Muscle of leg (tissue), 11 donors: Measurements from ENCODE around the gene PXT1. TPM values are rescaled to one million over a fixed set of nuclear protein-coding genes. Genes with fewer than 3 reads are reported as not detected.
"Not testable (repeated sequence)": the region's sequence is repeated elsewhere in the genome, so short reads cannot be mapped to it uniquely, and the experiment has no call there.

ENCODE experiments used
- DNase-seq: peaks from one replicate; pipeline ENCODE4 v3.0.0; 2013
- H3K27ac ChIP-seq: one replicate; pipeline ENCODE4 v1.5.1; 2013; ENCODE audit warnings: mild to moderate bottlenecking, low read length, control low read depth
- H3K27me3 ChIP-seq: one replicate; pipeline ENCODE4 v1.6.1; 2013; ENCODE audit warnings: low read length; ENCODE audit not compliant: control insufficient read depth, insufficient read depth
- H3K36me3 ChIP-seq: one replicate; pipeline ENCODE4 v1.6.1; 2013; ENCODE audit warnings: low read length; ENCODE audit not compliant: control insufficient read depth, insufficient read depth
- H3K4me1 ChIP-seq: one replicate; pipeline ENCODE4 v1.6.1; 2013; ENCODE audit warnings: low read length; ENCODE audit not compliant: control insufficient read depth, insufficient read depth
- H3K4me3 ChIP-seq: one replicate; pipeline ENCODE4 v1.5.1; 2013; ENCODE audit warnings: low read length, control low read depth
- H3K9me3 ChIP-seq: replicated peaks from 2 replicates; pipeline ENCODE4 v1.6.1; 2013; ENCODE audit warnings: low read depth, low read length; ENCODE audit not compliant: control insufficient read depth
- WGBS: methylation state at CpG from one replicate; pipeline ENCODE4 v1.1.5; 2013; ENCODE audit warnings: missing lambda C conversion rate; ENCODE audit not compliant: insufficient coverage; 5-methylcytosine and 5-hydroxymethylcytosine counted together
- polyA plus RNA-seq, 8 donors: library from polyadenylated mRNA; unstranded; fragments of 120-200 nt; gene quantifications; one replicate each; pipeline versions ENCODE4 v1.2.1 to v1.2.3, GENCODE V29; 2013; ENCODE audit warnings: inconsistent platforms in 1 of 8, low replicate concordance in 1 of 8; ENCODE audit not compliant: insufficient read length in 8 of 8, insufficient read depth in 1 of 8
- total RNA-seq: library from RNA; stranded (reverse); fragments of 120-200 nt; gene quantifications from one replicate; pipeline ENCODE4 v1.2.4, GENCODE V29; 2013

Gene PXT1
- total and polyA plus RNA-seq, 9 donors = 0.04 to 0.15 (median 0.09) TPM; not detected in 4

DNA sequence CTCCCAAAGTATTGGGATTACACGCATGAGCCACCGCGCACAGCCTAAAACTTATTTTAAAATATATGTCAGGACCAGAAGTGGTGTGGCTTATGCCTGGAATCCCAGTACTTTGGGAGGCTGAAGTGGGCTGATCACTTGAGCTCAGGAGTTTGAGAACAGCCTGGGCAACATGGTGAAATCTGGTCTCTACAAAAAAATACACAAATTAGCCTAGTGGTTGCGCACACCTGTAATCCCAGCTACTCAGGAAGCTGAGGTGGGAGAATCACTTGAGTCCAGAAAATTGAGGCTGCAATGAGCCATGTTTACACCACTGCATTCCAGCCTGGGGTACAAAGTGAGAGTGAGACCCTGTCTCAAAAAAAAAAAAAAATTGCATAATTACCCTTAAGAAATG, 13.7 kb downstream of the PXT1 start:
- no peak overlapping the region for H3K27ac ChIP-seq

DNA sequence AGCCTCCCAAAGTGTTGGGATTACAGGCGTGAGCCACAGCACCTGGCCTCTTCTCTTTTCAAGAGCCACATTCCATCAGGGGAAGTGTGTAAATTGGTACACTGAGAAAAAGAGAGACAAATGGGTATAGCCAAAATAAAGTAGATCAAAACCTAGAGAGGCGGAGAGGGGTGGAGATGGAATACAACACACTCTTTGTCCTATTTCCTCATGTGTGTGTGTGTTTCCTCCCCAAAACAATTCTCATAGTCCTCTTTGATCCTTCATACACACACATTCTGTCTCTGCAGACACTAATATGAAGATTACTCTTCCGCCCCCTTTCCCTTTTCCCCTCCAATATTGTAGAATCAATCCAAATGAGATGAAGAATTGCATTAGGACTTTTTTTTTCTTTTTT, 16.0 kb downstream of the PXT1 start:
- H3K9me3 ChIP-seq = no peaks in the 10 kb centered on the region
- no peaks in the 10 kb centered on the region for H3K36me3 ChIP-seq
- no peaks in the 10 kb centered on the region for H3K27me3 ChIP-seq
- H3K4me3 ChIP-seq = no peak overlapping the region
- no CpG with 5 or more reads among the region's 3 CpGs for WGBS
- no peak overlapping the region for H3K27ac ChIP-seq
- DNase-seq = no peak
- peaks cover 10% of the 10 kb centered on the region for H3K4me1 ChIP-seq

More for the DNA sequence above, 13.7 kb downstream of the PXT1 start:
- H3K9me3 ChIP-seq = no peaks in the 10 kb centered on the region
- no peaks in the 10 kb centered on the region for H3K27me3 ChIP-seq
- WGBS = no CpG with 5 or more reads among the region's 4 CpGs
- no peak overlapping the region for H3K4me3 ChIP-seq
- DNase-seq = no peak
- no peaks in the 10 kb centered on the region for H3K36me3 ChIP-seq
- H3K4me1 ChIP-seq = peaks cover under 1% of the 10 kb centered on the region

DNA sequence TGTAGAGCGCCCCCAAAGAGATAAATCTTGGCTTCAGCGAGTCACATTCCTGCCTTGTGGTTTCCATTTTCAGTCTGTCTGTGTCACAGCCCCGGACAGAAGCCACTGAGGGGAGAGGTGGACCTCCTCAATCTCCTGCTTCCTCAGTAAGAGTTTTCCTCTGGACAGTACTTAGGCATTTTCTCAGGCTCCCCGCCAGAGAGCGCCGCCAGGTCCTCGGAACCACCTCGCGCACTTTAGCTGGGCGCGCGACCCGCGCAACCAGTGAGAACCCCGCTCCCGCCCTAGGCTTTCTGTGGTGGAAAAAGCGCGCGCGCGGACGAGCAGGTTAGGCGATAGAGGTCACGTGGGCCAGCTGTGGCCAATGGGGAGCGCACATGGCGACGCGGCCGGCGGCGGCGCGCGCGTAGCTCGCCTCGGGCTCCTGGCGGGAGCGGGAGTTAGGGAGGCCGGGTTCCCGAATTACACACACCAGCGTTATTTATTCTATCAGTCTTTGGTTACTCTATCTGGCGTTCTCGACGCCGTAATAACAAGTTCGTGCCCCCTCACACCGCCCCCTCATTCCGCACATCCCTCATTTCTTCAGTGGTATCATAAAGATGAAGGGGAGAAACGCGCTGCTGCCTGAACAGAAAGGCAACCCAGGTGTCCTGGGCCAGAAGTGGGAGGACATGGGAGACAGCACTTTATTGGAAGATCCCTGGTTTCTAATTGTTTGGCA, 19.4 kb downstream of the PXT1 start:
- Histone ChIP-seq H3K4me1 (peaks cover 10% of the 10 kb centered on the region), H3K27me3 (no peaks in the 10 kb centered on the region), H3K9me3 (no peaks in the 10 kb centered on the region), H3K36me3 (no peaks in the 10 kb centered on the region), H3K27ac (peak overlapping the region; percentile 89), H3K4me3 (peak overlapping the region; percentile 81)
- under 1% methylated on average over 29 of the region's 51 CpGs for WGBS
- DNase-seq = peak; percentile 99

DNA sequence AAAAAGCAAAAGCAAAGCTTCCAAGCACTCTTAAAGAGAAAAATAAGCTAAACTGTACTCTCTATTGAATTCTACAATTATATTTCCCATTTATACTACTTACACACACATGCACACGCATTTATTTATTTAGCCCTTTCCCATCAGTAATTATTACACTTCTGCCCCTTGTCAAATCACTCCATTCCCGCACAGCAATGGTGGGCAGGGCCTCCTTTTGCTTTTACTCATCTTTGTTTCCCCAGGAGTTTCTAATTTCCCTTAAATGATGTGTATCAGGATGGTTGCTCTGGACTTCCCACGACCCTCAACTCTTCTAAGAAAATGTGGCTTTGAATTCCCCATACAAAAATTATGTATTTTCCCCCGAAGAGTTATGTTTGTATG, 19.9 kb downstream of the PXT1 start:
- Histone ChIP-seq H3K9me3 (no peaks in the 10 kb centered on the region), H3K36me3 (no peaks in the 10 kb centered on the region), H3K4me3 (peak overlapping the region; percentile 81), H3K27ac (peak overlapping the region; percentile 84), H3K27me3 (no peaks in the 10 kb centered on the region), H3K4me1 (peaks cover 10% of the 10 kb centered on the region)
- WGBS = 63% methylated on average over 1 of the region's 4 CpGs
- no peak for DNase-seq

DNA sequence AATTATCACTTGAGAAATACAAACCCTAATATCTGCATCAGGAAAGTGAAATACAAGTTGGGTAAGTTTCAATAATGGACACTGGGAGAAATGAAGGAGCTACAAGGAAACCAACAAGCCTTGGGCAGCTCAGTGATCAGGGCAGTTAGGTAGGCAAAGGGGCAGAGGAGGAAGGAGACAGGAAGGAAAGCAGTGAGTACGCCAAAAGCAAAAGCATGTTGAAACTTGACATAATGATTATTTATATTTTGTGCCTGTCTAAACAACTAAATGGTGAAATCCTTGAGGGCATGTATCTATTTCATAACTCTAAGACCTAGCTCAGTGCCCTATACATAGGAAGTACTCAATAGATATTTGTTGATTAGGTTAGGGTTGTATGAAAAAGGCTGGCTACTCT, 23.3 kb downstream of the PXT1 start:
- DNase-seq = no peak
- H3K4me1 ChIP-seq = peaks cover 10% of the 10 kb centered on the region
- no CpG with 5 or more reads among the region's 1 CpG for WGBS
- H3K36me3 ChIP-seq = no peaks in the 10 kb centered on the region
- H3K4me3 ChIP-seq = no peak overlapping the region
- no peaks in the 10 kb centered on the region for H3K9me3 ChIP-seq
- no peak overlapping the region for H3K27ac ChIP-seq
- no peaks in the 10 kb centered on the region for H3K27me3 ChIP-seq

DNA sequence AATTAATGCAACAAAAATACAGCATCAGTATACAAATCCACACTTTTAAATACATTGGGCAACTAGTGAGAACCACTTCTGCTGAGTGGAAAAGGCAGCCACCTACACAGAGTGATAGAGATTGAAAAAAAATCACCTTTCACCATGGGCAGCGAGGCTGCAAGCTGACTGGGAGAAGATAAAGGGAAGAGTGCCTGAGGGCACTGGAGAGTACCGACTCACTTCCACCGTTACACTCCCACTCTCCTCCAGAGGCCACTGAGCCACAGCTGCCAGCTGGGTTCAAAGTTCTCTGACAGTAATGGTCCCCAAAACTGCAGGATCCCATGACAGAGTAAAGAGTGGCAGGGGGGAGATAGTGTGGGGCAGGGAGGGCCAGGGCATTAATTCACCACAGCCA, 24.1 kb downstream of the PXT1 start:
- no peaks in the 10 kb centered on the region for H3K27me3 ChIP-seq
- no peak for DNase-seq
- no CpG with 5 or more reads among the region's 3 CpGs for WGBS
- no peak overlapping the region for H3K4me3 ChIP-seq
- H3K27ac ChIP-seq = no peak overlapping the region
- no peaks in the 10 kb centered on the region for H3K36me3 ChIP-seq
- H3K9me3 ChIP-seq = no peaks in the 10 kb centered on the region
- peaks cover 7% of the 10 kb centered on the region for H3K4me1 ChIP-seq

DNA sequence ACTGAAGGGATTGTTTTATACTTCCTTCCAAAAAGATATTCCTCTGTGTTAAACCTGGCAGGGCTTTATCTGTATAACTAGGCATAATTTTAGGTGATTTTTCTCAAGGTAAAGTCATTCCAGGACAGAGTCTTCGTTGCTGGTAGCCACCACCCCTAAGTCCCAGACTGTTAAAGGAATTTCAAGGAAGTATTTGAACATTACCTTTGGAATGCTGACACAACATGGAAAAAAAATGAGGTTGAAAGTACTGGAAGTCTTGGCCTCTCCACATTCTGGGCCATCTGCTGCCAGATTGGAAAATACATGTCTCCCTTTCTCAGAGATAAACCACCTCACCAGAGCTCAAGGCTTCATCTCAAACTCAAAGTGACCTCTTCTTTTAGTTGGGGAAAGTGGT, 28.2 kb downstream of the PXT1 start:
- H3K27me3 ChIP-seq = no peaks in the 10 kb centered on the region
- WGBS = no CpG with 5 or more reads among the region's 1 CpG
- H3K4me3 ChIP-seq = no peak overlapping the region
- no peaks in the 10 kb centered on the region for H3K36me3 ChIP-seq
- H3K4me1 ChIP-seq = no peaks in the 10 kb centered on the region
- no peak overlapping the region for H3K27ac ChIP-seq
- H3K9me3 ChIP-seq = no peaks in the 10 kb centered on the region
- no peak for DNase-seq

DNA sequence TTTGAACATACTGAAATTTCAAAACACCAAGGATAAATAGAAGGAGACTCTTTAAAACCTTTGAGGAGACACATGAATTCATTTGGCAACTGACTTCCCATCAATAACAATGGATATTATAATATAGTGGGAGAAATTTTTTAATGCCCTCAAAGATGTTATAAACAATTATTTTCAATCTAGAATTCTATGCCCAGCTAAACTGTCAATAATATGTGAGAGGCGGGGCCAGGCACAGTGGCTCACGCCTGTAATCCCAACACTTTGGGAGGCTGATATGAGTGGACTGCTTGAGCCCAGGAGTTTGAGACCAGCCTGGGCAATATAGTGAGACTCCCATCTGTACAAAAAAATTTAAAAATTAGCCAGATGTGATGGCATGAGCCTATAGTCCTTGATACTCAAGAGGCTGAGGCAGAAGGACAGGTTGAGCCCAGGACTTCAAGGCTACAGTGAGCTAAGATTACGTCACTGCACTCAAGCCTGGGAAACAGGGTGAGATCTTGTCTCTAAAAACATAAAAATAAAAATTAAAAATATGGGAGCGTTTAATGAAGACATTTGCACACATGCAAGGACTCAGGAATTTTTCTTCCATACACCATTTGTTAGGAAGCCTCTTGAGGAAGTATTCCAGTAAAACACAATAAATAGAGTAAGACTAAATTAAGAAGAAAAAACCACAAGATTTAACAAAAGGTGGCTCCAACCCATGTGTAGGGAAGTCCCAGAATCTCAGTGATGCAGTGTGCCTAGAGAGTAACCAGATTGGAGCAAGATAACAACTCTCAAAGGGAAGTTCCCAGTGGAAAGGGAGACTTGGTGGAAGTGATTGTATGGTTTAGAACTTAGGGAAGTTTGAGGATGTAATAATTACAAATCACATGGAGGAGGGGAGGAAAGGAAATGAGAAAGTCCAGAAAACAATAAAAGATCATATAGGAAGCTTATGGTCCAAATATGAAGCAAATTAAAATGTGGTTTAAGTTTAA, 28.9 kb downstream of the PXT1 start:
- DNase-seq = no peak
- H3K36me3 ChIP-seq = no peaks in the 10 kb centered on the region
- H3K27ac ChIP-seq = no peak overlapping the region
- no peaks in the 10 kb centered on the region for H3K27me3 ChIP-seq
- H3K4me3 ChIP-seq = no peak overlapping the region
- no peaks in the 10 kb centered on the region for H3K9me3 ChIP-seq
- H3K4me1 ChIP-seq = no peaks in the 10 kb centered on the region
- 100% methylated on average over 1 of the region's 4 CpGs for WGBS

DNA sequence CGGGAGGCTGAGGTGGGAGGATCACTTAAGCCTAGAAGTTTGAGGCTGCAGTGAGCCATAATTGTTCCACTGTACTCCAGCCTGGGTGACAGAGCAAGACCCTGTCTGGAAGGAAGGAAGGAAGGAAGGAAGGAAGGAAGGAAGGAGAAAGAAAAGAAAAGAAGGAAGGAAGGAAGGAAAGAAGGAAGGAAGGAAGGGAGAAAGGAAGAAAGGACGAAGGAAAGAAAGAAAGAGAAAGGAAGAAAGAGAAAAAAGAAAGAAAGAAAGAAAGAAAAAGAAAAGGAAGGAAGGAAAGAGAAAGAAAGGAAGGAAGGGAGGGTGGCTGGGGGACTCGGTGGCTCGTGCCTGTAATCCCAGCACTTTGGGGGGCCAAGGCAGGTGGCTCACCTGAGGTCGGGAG, 32.9 kb downstream of the PXT1 start:
- not testable (repeated sequence) for H3K36me3 ChIP-seq, DNase-seq, H3K9me3 ChIP-seq, H3K27me3 ChIP-seq, H3K27ac ChIP-seq, H3K4me1 ChIP-seq, H3K4me3 ChIP-seq
- whole genome bisulfite sequencing = 69% methylated on average over 4 of the region's 5 CpGs

DNA sequence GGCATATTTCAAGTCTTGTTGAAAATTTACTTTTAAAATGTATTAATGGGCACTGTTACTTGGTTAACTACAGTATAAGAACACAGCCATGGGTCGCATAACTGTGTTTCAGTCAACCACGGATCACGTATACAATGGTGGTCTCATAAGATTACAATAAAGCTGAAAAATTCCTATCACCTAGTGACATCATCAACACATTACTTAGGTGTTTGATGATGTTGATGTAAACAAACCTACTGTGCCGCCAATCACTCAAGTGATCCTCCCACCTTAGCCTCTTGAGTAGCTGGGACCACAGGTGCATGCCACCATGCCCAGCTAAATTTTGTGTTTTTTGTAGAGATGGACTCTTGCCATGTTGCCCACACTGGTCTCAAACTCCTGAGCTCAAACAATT, 38.5 kb downstream of the PXT1 start:
- Histone ChIP-seq H3K9me3 (no peaks in the 10 kb centered on the region), H3K4me1 (no peaks in the 10 kb centered on the region), H3K4me3 (no peak overlapping the region), H3K27me3 (peaks cover 4% of the 10 kb centered on the region), H3K36me3 (no peaks in the 10 kb centered on the region), H3K27ac (no peak overlapping the region)
- no peak for DNase-seq
- WGBS = no CpG with 5 or more reads among the region's 4 CpGs
